ENCODE measurements around the gene RPS21. TPM values are rescaled to one million over a fixed set of nuclear protein-coding genes. Genes with fewer than 3 reads are reported as not detected.
A peak's percentile ranks its signal among the peaks of the same experiment; 100 is the strongest.

Gene RPS21
- total and polyA plus RNA-seq, 2 of the 13 experiments (the other 11 are each of a cell fraction or from before 2014, with no cell fraction given) = 2,647 to 11,063 TPM

DNA sequence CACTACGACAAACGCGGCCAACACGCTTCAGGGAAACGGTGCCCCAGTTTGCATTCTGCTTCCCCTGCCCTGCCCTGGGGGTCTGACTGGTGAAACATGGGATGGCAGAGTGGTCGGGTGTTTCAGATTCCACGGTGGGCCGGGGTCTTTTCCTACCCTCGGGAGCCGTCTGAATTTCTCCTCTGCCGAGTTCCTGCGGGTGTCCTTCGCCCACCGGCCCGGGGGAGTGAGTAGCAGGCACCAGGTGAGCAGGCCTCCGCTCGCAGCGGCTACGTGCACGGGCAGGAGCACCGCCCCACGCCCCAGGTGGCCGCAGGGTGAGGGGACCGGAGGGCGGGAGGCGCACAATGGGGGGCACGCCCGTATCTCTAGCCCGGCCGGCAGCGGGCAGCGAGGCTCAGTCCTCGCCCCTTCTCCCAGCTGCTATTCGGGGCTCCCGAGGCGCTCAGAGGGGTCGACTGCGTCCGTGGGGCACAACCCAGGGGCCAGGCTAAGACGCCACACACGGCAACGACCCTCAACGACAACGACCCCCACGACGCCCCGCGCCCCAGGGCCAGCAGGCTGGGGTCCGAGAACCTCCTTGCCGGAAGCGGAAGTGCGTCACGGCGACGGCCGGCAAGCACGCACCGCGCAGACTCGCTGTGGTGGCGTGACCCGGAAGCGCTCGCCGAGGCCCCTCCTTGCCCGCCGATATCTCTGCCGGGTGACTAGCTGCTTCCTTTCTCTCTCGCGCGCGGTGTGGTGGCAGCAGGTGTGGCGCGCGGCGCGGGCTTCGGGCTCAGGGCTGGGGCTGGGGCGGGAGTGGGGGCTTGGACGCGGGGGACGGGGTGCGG, at the start of gene RPS21 (continued):
- no peak for TF ChIP-seq USF2 (IDR thresholded peaks at IDR 0.05; ENCODE audit: low read depth, low read length)
- 0 out of 2 replicates have a peak, but pooled peaks have one; percentile 42 for TF ChIP-seq USF2 (CRISPR knock-in tag; IDR thresholded peaks at IDR 0.05; ENCODE audit: borderline replicate concordance)
- peak; percentile 72 for TF ChIP-seq SP5 (CRISPR knock-in tag; IDR thresholded peaks at IDR 0.05; ENCODE audit: borderline replicate concordance, low read depth)
- TF ChIP-seq MEIS2 (CRISPR knock-in tag; IDR thresholded peaks at IDR 0.05) = peak; percentile 61; the same call in 1 of the 2 replicates
- TF ChIP-seq, protein P1, sequence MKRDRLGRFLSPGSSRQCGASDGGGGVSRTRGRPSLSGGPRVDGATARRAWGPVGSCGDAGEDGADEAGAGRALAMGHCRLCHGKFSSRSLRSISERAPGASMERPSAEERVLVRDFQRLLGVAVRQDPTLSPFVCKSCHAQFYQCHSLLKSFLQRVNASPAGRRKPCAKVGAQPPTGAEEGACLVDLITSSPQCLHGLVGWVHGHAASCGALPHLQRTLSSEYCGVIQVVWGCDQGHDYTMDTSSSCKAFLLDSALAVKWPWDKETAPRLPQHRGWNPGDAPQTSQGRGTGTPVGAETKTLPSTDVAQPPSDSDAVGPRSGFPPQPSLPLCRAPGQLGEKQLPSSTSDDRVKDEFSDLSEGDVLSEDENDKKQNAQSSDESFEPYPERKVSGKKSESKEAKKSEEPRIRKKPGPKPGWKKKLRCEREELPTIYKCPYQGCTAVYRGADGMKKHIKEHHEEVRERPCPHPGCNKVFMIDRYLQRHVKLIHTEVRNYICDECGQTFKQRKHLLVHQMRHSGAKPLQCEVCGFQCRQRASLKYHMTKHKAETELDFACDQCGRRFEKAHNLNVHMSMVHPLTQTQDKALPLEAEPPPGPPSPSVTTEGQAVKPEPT (CRISPR knock-in tag; IDR thresholded peaks at IDR 0.05; ENCODE audit: low read depth) = peak; percentile 80
- peak; percentile 96 for TF ChIP-seq HNRNPK (IDR thresholded peaks at IDR 0.05; ENCODE audit: low read depth, low read length, poor library complexity, severe bottlenecking)
- TF ChIP-seq KLF9 (CRISPR knock-in tag; IDR thresholded peaks at IDR 0.05; ENCODE audit: low read depth) = no peak
- TF ChIP-seq AGO2 (optimal IDR thresholded peaks at IDR 0.05; ENCODE audit: low read depth, low read length) = peak; percentile 90
- TF ChIP-seq THAP8 (CRISPR knock-in tag; IDR thresholded peaks at IDR 0.05; ENCODE audit: borderline replicate concordance) = peak; percentile 36; the same call in 1 of the 2 replicates
- no peak for TF ChIP-seq THYN1 (CRISPR knock-in tag; IDR thresholded peaks at IDR 0.05; ENCODE audit: borderline replicate concordance, low read depth)
- no peak for TF ChIP-seq HNF1A (IDR thresholded peaks at IDR 0.05; ENCODE audit: low read depth)
- peak; percentile 79 for TF ChIP-seq HNF1A (CRISPR knock-in tag; IDR thresholded peaks at IDR 0.05; ENCODE audit: borderline replicate concordance)
- peak; percentile 70; the same call in 1 of the 2 replicates for TF ChIP-seq SMAD3 (CRISPR knock-in tag; IDR thresholded peaks at IDR 0.05)
- TF ChIP-seq, protein P2, sequence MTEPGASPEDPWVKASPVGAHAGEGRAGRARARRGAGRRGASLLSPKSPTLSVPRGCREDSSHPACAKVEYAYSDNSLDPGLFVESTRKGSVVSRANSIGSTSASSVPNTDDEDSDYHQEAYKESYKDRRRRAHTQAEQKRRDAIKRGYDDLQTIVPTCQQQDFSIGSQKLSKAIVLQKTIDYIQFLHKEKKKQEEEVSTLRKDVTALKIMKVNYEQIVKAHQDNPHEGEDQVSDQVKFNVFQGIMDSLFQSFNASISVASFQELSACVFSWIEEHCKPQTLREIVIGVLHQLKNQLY (CRISPR knock-in tag; IDR thresholded peaks at IDR 0.05) = peak; percentile 57; the same call in 1 of the 2 replicates
- TF ChIP-seq ZNF740 (CRISPR knock-in tag; IDR thresholded peaks at IDR 0.05) = 0 out of 2 replicates have a peak, but pooled peaks have one; percentile 74
- no peak for TF ChIP-seq NFIC (IDR thresholded peaks at IDR 0.05; ENCODE audit: low read length)
- TF ChIP-seq FOXK2 (IDR thresholded peaks at IDR 0.05) = no peak
- TF ChIP-seq ZNF572 (CRISPR knock-in tag; IDR thresholded peaks at IDR 0.05) = peak; percentile 89
- TF ChIP-seq ZNF577 (CRISPR knock-in tag; IDR thresholded peaks at IDR 0.05; ENCODE audit: borderline replicate concordance, low read depth) = no peak

Data from HepG2 (cell line).